GM15510 (cell line): ENCODE results near the gene ZNF584.

Source experiments
- POLR2A ChIP-seq: IDR thresholded peaks from 3 replicates; pipeline ENCODE4 v1.6.1; 2011; ENCODE audit warnings: borderline replicate concordance; ENCODE audit not compliant: insufficient read length; ENCODE audit errors: extremely low read depth

ZNF584 gene

GRCh38 chr19:58408152-58409009 lies at the start of gene ZNF584:
Gene ZNF584 (plus strand): TSS chr19:58408649. CDS start chr19:58409148, 499 bp downstream.
- peak; percentile 82 for TF ChIP-seq POLR2A

- TF ChIP-seq POLR2A, result no peak
These were observed 46.6 kb upstream of the ZNF584 start for GRCh38 chr19:58361900-58362271.

GRCh38 chr19:58362272-58362994 lies 46.0 kb upstream of the ZNF584 start, which contains the start of gene ZNF497:
Gene ZNF497 (minus strand): TSS chr19:58362751. CDS start chr19:58357635, 5,116 bp downstream.
- peak; percentile 78 for TF ChIP-seq POLR2A

GRCh38 chr19:58364146-58364545 lies 44.3 kb upstream of the ZNF584 start:
- no peak for TF ChIP-seq POLR2A

GRCh38 chr19:58366585-58367430 lies 41.6 kb upstream of the ZNF584 start:
- TF ChIP-seq POLR2A, result no peak

- no peak for TF ChIP-seq POLR2A
These were observed 40.6 kb upstream of the ZNF584 start for GRCh38 chr19:58367698-58368454.

GRCh38 chr19:58368561-58369360 lies 39.7 kb upstream of the ZNF584 start:
- no peak for TF ChIP-seq POLR2A

GRCh38 chr19:58372311-58373133 lies 35.9 kb upstream of the ZNF584 start:
- no peak for TF ChIP-seq POLR2A

GRCh38 chr19:58374200-58374599 lies 34.2 kb upstream of the ZNF584 start:
- TF ChIP-seq POLR2A, result no peak

- no peak for TF ChIP-seq POLR2A
These were observed 29.2 kb upstream of the ZNF584 start for GRCh38 chr19:58379246-58379645.

- no peak for TF ChIP-seq POLR2A
These were observed 28.3 kb upstream of the ZNF584 start for GRCh38 chr19:58380037-58380661.
